ENCODE data around the gene ATXN10. TPM values are rescaled to one million over a fixed set of nuclear protein-coding genes. Genes with fewer than 3 reads are reported as not detected.

Gene ATXN10
- total and polyA plus RNA-seq, 2 of the 8 experiments (the other 6 are each of a cell fraction or from before 2014, with no cell fraction given): 134 to 210 TPM

- TF ChIP-seq, protein P1, sequence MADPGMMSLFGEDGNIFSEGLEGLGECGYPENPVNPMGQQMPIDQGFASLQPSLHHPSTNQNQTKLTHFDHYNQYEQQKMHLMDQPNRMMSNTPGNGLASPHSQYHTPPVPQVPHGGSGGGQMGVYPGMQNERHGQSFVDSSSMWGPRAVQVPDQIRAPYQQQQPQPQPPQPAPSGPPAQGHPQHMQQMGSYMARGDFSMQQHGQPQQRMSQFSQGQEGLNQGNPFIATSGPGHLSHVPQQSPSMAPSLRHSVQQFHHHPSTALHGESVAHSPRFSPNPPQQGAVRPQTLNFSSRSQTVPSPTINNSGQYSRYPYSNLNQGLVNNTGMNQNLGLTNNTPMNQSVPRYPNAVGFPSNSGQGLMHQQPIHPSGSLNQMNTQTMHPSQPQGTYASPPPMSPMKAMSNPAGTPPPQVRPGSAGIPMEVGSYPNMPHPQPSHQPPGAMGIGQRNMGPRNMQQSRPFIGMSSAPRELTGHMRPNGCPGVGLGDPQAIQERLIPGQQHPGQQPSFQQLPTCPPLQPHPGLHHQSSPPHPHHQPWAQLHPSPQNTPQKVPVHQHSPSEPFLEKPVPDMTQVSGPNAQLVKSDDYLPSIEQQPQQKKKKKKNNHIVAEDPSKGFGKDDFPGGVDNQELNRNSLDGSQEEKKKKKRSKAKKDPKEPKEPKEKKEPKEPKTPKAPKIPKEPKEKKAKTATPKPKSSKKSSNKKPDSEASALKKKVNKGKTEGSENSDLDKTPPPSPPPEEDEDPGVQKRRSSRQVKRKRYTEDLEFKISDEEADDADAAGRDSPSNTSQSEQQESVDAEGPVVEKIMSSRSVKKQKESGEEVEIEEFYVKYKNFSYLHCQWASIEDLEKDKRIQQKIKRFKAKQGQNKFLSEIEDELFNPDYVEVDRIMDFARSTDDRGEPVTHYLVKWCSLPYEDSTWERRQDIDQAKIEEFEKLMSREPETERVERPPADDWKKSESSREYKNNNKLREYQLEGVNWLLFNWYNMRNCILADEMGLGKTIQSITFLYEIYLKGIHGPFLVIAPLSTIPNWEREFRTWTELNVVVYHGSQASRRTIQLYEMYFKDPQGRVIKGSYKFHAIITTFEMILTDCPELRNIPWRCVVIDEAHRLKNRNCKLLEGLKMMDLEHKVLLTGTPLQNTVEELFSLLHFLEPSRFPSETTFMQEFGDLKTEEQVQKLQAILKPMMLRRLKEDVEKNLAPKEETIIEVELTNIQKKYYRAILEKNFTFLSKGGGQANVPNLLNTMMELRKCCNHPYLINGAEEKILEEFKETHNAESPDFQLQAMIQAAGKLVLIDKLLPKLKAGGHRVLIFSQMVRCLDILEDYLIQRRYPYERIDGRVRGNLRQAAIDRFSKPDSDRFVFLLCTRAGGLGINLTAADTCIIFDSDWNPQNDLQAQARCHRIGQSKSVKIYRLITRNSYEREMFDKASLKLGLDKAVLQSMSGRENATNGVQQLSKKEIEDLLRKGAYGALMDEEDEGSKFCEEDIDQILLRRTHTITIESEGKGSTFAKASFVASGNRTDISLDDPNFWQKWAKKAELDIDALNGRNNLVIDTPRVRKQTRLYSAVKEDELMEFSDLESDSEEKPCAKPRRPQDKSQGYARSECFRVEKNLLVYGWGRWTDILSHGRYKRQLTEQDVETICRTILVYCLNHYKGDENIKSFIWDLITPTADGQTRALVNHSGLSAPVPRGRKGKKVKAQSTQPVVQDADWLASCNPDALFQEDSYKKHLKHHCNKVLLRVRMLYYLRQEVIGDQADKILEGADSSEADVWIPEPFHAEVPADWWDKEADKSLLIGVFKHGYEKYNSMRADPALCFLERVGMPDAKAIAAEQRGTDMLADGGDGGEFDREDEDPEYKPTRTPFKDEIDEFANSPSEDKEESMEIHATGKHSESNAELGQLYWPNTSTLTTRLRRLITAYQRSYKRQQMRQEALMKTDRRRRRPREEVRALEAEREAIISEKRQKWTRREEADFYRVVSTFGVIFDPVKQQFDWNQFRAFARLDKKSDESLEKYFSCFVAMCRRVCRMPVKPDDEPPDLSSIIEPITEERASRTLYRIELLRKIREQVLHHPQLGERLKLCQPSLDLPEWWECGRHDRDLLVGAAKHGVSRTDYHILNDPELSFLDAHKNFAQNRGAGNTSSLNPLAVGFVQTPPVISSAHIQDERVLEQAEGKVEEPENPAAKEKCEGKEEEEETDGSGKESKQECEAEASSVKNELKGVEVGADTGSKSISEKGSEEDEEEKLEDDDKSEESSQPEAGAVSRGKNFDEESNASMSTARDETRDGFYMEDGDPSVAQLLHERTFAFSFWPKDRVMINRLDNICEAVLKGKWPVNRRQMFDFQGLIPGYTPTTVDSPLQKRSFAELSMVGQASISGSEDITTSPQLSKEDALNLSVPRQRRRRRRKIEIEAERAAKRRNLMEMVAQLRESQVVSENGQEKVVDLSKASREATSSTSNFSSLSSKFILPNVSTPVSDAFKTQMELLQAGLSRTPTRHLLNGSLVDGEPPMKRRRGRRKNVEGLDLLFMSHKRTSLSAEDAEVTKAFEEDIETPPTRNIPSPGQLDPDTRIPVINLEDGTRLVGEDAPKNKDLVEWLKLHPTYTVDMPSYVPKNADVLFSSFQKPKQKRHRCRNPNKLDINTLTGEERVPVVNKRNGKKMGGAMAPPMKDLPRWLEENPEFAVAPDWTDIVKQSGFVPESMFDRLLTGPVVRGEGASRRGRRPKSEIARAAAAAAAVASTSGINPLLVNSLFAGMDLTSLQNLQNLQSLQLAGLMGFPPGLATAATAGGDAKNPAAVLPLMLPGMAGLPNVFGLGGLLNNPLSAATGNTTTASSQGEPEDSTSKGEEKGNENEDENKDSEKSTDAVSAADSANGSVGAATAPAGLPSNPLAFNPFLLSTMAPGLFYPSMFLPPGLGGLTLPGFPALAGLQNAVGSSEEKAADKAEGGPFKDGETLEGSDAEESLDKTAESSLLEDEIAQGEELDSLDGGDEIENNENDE (IDR thresholded peaks at IDR 0.05; ENCODE audit: insufficient replicate concordance, low read length): no peak
- TF ChIP-seq, protein P2, sequence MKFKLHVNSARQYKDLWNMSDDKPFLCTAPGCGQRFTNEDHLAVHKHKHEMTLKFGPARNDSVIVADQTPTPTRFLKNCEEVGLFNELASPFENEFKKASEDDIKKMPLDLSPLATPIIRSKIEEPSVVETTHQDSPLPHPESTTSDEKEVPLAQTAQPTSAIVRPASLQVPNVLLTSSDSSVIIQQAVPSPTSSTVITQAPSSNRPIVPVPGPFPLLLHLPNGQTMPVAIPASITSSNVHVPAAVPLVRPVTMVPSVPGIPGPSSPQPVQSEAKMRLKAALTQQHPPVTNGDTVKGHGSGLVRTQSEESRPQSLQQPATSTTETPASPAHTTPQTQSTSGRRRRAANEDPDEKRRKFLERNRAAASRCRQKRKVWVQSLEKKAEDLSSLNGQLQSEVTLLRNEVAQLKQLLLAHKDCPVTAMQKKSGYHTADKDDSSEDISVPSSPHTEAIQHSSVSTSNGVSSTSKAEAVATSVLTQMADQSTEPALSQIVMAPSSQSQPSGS (IDR thresholded peaks at IDR 0.05; ENCODE audit: low read length): no peak
- no peak for TF ChIP-seq CBX5 (IDR thresholded peaks at IDR 0.05; ENCODE audit: low read depth, low read length)
- TF ChIP-seq RNF2 (IDR thresholded peaks at IDR 0.05; ENCODE audit: borderline replicate concordance, low read depth, low read length, missing control alignments, poor library complexity, severe bottlenecking): no peak
- no peak for TF ChIP-seq TBP (IDR thresholded peaks at IDR 0.05; ENCODE audit: low read depth, low read length)
- no peak for TF ChIP-seq CBX8 (IDR thresholded peaks at IDR 0.05; ENCODE audit: borderline replicate concordance, low read depth, low read length)
- no peak for TF ChIP-seq E2F6 (IDR thresholded peaks at IDR 0.05)
- TF ChIP-seq CREB1 (IDR thresholded peaks at IDR 0.05): no peak
- no peak for TF ChIP-seq SIRT6 (IDR thresholded peaks at IDR 0.05; ENCODE audit: low read length)
- TF ChIP-seq SIX5 (IDR thresholded peaks at IDR 0.05; ENCODE audit: low read depth, low read length): no peak
Observed at GRCh38 chr22:45857519-45857918, 185.9 kb downstream of the ATXN10 start (continued).

Data from H1 (cell line).